ENCODE results near the gene SYK. TPM values are rescaled to one million over a fixed set of nuclear protein-coding genes. Genes with fewer than 3 reads are reported as not detected.

The SYK gene
- total RNA-seq, 1 experiment from 2014 or later: 5.9 TPM

DNA sequence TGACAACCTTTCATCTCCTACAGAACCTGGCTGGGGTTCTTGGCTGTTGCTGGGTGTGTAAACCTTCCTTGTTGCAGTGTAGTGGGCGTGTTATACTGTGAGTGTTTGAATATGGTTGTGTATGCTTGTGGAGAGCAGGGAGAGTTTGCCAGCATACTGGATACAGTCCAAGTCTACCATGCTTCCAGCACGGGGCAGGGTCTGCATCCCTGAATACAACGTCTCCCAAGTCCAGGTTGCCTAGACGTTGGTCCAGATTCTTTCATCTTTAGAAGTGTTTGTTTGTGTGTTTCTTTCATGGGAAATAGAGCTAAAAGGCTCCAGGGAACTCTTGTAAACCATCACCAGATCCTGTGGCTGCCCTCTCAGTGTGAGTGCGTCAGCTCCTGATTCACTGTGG lies 46.4 kb downstream of the SYK start:
- intact Hi-C loops (cut with micrococcal nuclease): no loop called here
- ChIA-PET POLR2A (no interaction called here), CTCF (interaction anchor here (0.5 to 1.0 kb wide), 4 partner anchors 10 to 736 kb away, joined by 3 read pairs; no protein-coding TSS in a partner anchor)
- Mint-ChIP-seq H3K36me3 (ENCODE audit: insufficient read depth, unreplicated experiment) (no peaks in the 10 kb centered on the region), H3K4me3 (ENCODE audit: unreplicated experiment) (no peak overlapping the region), H3K4me1 (ENCODE audit: insufficient read depth, unreplicated experiment) (no peaks in the 10 kb centered on the region), H3K9me3 (ENCODE audit: unreplicated experiment) (no peaks in the 10 kb centered on the region), H3K27ac (ENCODE audit: low read depth, unreplicated experiment) (no peak overlapping the region), H3K27me3 (ENCODE audit: insufficient read depth, unreplicated experiment) (no peaks in the 10 kb centered on the region)
- no peak for DNase-seq (ENCODE audit: unreplicated experiment)
- TF ChIP-seq, protein P1, sequence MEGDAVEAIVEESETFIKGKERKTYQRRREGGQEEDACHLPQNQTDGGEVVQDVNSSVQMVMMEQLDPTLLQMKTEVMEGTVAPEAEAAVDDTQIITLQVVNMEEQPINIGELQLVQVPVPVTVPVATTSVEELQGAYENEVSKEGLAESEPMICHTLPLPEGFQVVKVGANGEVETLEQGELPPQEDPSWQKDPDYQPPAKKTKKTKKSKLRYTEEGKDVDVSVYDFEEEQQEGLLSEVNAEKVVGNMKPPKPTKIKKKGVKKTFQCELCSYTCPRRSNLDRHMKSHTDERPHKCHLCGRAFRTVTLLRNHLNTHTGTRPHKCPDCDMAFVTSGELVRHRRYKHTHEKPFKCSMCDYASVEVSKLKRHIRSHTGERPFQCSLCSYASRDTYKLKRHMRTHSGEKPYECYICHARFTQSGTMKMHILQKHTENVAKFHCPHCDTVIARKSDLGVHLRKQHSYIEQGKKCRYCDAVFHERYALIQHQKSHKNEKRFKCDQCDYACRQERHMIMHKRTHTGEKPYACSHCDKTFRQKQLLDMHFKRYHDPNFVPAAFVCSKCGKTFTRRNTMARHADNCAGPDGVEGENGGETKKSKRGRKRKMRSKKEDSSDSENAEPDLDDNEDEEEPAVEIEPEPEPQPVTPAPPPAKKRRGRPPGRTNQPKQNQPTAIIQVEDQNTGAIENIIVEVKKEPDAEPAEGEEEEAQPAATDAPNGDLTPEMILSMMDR (IDR thresholded peaks at IDR 0.05; ENCODE audit: unreplicated experiment): no peak
- BruUV-seq (replicated peaks): no TSS peak

DNA sequence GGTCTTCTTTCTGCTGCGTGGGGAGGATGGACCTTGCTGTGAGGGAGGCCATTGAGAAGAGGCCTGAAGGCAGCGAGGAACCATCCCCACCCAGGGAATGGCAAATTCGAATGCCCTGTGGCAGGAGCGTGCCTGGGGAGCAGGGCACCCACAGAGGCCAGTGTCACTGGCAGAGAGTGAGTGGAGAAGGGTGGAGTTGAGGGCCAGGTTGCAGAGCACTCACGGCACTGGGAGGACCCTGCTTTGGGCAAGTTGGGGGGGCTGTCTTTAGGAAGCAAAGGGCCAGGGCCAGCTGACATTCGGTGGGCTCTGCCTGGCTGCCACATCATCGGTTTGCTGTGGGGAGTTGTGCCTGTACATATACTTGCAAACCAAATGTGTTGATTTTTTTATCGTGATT lies 47.2 kb downstream of the SYK start:
- Mint-ChIP-seq H3K9me3 (ENCODE audit: unreplicated experiment) (no peaks in the 10 kb centered on the region), H3K4me3 (ENCODE audit: unreplicated experiment) (no peak overlapping the region), H3K4me1 (ENCODE audit: insufficient read depth, unreplicated experiment) (peaks cover under 1% of the 10 kb centered on the region), H3K36me3 (ENCODE audit: insufficient read depth, unreplicated experiment) (no peaks in the 10 kb centered on the region), H3K27me3 (ENCODE audit: insufficient read depth, unreplicated experiment) (no peaks in the 10 kb centered on the region), H3K27ac (ENCODE audit: low read depth, unreplicated experiment) (no peak overlapping the region)
- intact Hi-C loops (cut with micrococcal nuclease): no loop called here
- TF ChIP-seq, protein P1 (IDR thresholded peaks at IDR 0.05; ENCODE audit: unreplicated experiment): no peak
- ChIA-PET CTCF (interaction anchor here (0.6 to 0.7 kb wide), 2 partner anchors 46 to 1133 kb away, joined by 3 read pairs; no protein-coding TSS in a partner anchor), POLR2A (no interaction called here)
- BruUV-seq (replicated peaks): no TSS peak
- no peak for DNase-seq (ENCODE audit: unreplicated experiment)

DNA sequence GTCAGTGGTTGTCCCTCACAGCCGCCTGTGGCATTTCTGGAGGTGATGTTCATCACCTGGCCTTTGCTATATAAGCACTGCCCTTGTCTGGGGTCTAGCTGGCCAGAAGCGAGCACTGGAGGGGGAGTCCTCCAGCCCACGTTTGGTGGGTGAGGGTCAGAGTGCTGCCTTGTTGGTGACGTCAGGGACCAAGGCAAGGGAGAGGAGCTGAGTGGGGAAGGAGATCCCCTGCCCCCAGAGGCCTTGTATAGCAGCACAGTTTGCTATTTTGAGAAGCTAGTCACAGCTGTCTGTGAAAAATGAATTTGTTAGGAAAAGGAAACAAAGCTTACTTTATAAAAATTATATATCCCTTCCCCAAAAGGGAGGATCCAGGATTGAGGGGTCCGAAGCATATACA lies 49.8 kb downstream of the SYK start:
- TF ChIP-seq, protein P1 (IDR thresholded peaks at IDR 0.05; ENCODE audit: unreplicated experiment): no peak
- CTCF ChIA-PET: interaction anchor here (0.6 to 1.4 kb wide), 5 partner anchors 19 to 1292 kb away, joined by 3 to 7 read pairs (median 4); no protein-coding TSS in a partner anchor
- Mint-ChIP-seq H3K27me3 (ENCODE audit: insufficient read depth, unreplicated experiment) (no peaks in the 10 kb centered on the region), H3K9me3 (ENCODE audit: unreplicated experiment) (no peaks in the 10 kb centered on the region), H3K36me3 (ENCODE audit: insufficient read depth, unreplicated experiment) (no peaks in the 10 kb centered on the region), H3K27ac (ENCODE audit: low read depth, unreplicated experiment) (no peak overlapping the region), H3K4me1 (ENCODE audit: insufficient read depth, unreplicated experiment) (peaks cover 12% of the 10 kb centered on the region), H3K4me3 (ENCODE audit: unreplicated experiment) (no peak overlapping the region)
- POLR2A ChIA-PET: no interaction called here
- DNase-seq (ENCODE audit: unreplicated experiment): no peak
- intact Hi-C loops (cut with micrococcal nuclease): no loop called here
- no TSS peak for BruUV-seq (replicated peaks)

DNA sequence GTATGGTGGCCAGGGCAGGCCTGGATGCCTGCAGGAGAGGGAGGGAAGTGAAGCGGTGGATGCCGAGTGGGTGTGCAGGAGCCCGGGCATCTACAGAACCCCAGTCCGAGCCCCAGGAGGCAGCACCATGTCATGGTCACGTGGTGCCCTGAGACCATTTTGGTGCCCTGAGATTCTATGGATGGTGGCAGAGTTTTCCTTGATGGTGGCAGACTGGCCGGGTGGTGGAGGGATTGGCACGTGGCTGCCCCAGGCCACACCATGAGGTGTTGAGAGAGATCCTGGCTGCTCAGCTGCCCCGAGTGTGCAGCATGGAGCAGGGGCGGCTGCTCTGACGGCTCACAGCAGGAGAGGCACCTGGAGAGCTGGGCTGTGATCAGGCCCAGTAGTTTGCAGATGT lies 52.3 kb downstream of the SYK start:
- Mint-ChIP-seq H3K27ac (ENCODE audit: low read depth, unreplicated experiment) (no peak overlapping the region), H3K4me3 (ENCODE audit: unreplicated experiment) (no peak overlapping the region), H3K9me3 (ENCODE audit: unreplicated experiment) (no peaks in the 10 kb centered on the region), H3K36me3 (ENCODE audit: insufficient read depth, unreplicated experiment) (no peaks in the 10 kb centered on the region), H3K27me3 (ENCODE audit: insufficient read depth, unreplicated experiment) (no peaks in the 10 kb centered on the region), H3K4me1 (ENCODE audit: insufficient read depth, unreplicated experiment) (peaks cover 12% of the 10 kb centered on the region)
- POLR2A ChIA-PET: no interaction called here
- CTCF ChIA-PET: interaction anchor here (1.0 to 1.2 kb wide), 2 partner anchors 9 to 17 kb away, joined by 3 read pairs; no protein-coding TSS in a partner anchor
- TF ChIP-seq, protein P1 (IDR thresholded peaks at IDR 0.05; ENCODE audit: unreplicated experiment): no peak
- intact Hi-C loops (cut with micrococcal nuclease): no loop called here
- BruUV-seq (replicated peaks): no TSS peak
- no peak for DNase-seq (ENCODE audit: unreplicated experiment)

Data from MCF 10A (cell line).